Smooth muscle cell (in vitro differentiated cells): Measurements from ENCODE around the gene PGAP2. TPM values are rescaled to one million over a fixed set of nuclear protein-coding genes. Genes with fewer than 3 reads are reported as not detected.

Experiments
- DNase-seq: peaks from one replicate; lab custom pipeline; 2025; ENCODE audit not compliant: unreplicated experiment; lab: John Stamatoyannopoulos, UW
- H2AFZ ChIP-seq: fragments of 200-600 bp; sonication (generic); 2 replicates; pipeline ENCODE4 v1.6.0; 2016; ENCODE audit warnings: antibody characterized with exemption, low read depth, mild to moderate bottlenecking
- H3F3A ChIP-seq: fragments of 200-600 bp; sonication (generic); 2 replicates; pipeline ENCODE4 v1.6.0; 2017; ENCODE audit warnings: antibody characterized with exemption, low read depth
- H3K27ac ChIP-seq: fragments of 200-600 bp; sonication (generic); 2 replicates; pipeline ENCODE4 v1.5.1; 2016; ENCODE audit warnings: low read depth, mild to moderate bottlenecking
- H3K27me3 ChIP-seq: fragments of 200-600 bp; sonication (generic); 2 replicates; pipeline ENCODE4 v1.6.1; 2016; ENCODE audit warnings: low read depth, mild to moderate bottlenecking
- H3K36me3 ChIP-seq: fragments of 200-600 bp; sonication (generic); 2 replicates; pipeline ENCODE4 v1.5.1; 2016; ENCODE audit warnings: low read depth
- H3K4me1 ChIP-seq: fragments of 200-600 bp; sonication (generic); 2 replicates; pipeline ENCODE4 v1.5.1; 2016; ENCODE audit warnings: low read depth
- H3K4me2 ChIP-seq: fragments of 200-600 bp; sonication (generic); 2 replicates; pipeline ENCODE4 v1.6.0; 2016; ENCODE audit warnings: mild to moderate bottlenecking
- H3K4me3 ChIP-seq: fragments of 200-600 bp; sonication (generic); 2 replicates; pipeline ENCODE4 v1.5.1; 2016; ENCODE audit warnings: mild to moderate bottlenecking
- H3K79me2 ChIP-seq: fragments of 200-600 bp; sonication (generic); 2 replicates; pipeline ENCODE4 v1.6.0; 2016; ENCODE audit warnings: low read depth, mild to moderate bottlenecking
- H3K9ac ChIP-seq: fragments of 200-600 bp; sonication (generic); 2 replicates; pipeline ENCODE4 v1.6.0; 2016; ENCODE audit warnings: low read depth
- H3K9me3 ChIP-seq: fragments of 200-600 bp; sonication (generic); replicated peaks from 2 replicates; pipeline ENCODE4 v1.5.1; 2016; ENCODE audit warnings: low read depth
- H4K20me1 ChIP-seq: fragments of 200-600 bp; sonication (generic); 2 replicates; pipeline ENCODE4 v1.6.0; 2016; ENCODE audit warnings: low read depth
- WGBS: methylation state at CpG from one replicate; pipeline ENCODE4 v1.1.7; 2016; ENCODE audit warnings: low lambda C conversion rate; 5-methylcytosine and 5-hydroxymethylcytosine counted together
- polyA plus RNA-seq: library from polyadenylated mRNA; unstranded; fragments of >200 nt; fragmentation: Nextera tagmentation; extraction: Ambion mirVana; gene quantifications from 2 replicates; pipeline ENCODE4 v1.2.1, GENCODE V29; 2016
- total RNA-seq: library from RNA; depleted of rRNA; stranded (reverse); fragments of >200 nt; gene quantifications from 2 replicates; pipeline ENCODE4 v1.2.3, GENCODE V29; 2014
- TF ChIP-seq, protein P1 (sequence below): fragments of 200-600 bp; sonication (generic); IDR thresholded peaks from 2 replicates; pipeline ENCODE4 v1.5.1; 2017; ENCODE audit warnings: borderline replicate concordance, mild to moderate bottlenecking, antibody characterized with exemption; ENCODE audit not compliant: insufficient read depth, poor library complexity, severe bottlenecking

The PGAP2 gene
- total and polyA plus RNA-seq, 2 experiments from 2014 or later, result 8.7 to 10.9 TPM

DNA sequence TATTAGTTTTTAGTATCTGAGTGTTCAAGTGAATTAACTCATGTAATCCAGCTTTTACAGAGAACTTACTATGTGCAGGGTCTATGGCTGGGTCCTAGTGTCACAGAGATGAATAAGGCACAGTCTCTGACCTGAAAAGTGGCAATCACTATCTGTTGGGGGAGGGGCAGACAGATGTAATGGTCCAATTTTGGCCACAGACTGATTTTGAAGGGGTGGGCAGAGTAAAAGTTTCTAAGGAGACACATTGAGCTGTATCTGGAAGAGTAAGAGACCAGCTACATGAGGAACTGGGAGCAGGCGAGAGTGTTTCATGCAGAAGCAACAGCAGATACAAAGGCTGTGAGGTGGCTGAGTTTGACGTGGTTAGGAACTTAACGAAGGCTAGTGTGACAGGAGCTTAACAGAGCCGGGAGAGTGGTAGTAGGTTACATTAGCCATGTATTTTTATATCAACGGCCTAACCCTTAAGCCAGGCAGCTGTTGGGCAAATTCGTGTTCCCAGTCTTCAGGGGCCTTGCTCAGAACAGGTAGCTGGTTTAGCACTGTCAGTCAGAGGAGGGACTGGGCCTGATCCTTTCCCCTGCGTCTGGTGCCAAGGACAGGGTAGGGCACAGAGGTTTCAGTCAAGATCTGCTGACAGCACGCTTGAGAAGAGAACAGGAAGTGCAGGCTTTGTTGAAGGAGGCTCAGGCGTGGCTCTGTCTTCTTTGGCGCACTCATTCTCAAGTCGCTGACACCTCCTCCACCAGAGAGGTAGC, 45.7 kb downstream of the PGAP2 start:
- Histone ChIP-seq H3K4me3 (peak overlapping the region; percentile 78), H3K36me3 (no peaks in the 10 kb centered on the region), H3F3A (no peaks in the 10 kb centered on the region), H3K9ac (no peak overlapping the region), H4K20me1 (peaks cover 28% of the 10 kb centered on the region), H3K27me3 (no peaks in the 10 kb centered on the region), H3K4me1 (peaks cover 10% of the 10 kb centered on the region), H3K4me2 (peak overlapping the region; percentile 99), H3K79me2 (peaks cover 33% of the 10 kb centered on the region), H2AFZ (peak overlapping the region; percentile 87), H3K27ac (peak overlapping the region; percentile 29), H3K9me3 (no peaks in the 10 kb centered on the region)
- TF ChIP-seq, protein P1, sequence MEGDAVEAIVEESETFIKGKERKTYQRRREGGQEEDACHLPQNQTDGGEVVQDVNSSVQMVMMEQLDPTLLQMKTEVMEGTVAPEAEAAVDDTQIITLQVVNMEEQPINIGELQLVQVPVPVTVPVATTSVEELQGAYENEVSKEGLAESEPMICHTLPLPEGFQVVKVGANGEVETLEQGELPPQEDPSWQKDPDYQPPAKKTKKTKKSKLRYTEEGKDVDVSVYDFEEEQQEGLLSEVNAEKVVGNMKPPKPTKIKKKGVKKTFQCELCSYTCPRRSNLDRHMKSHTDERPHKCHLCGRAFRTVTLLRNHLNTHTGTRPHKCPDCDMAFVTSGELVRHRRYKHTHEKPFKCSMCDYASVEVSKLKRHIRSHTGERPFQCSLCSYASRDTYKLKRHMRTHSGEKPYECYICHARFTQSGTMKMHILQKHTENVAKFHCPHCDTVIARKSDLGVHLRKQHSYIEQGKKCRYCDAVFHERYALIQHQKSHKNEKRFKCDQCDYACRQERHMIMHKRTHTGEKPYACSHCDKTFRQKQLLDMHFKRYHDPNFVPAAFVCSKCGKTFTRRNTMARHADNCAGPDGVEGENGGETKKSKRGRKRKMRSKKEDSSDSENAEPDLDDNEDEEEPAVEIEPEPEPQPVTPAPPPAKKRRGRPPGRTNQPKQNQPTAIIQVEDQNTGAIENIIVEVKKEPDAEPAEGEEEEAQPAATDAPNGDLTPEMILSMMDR, result no peak
- no peak for DNase-seq
- WGBS, result 59% methylated on average over 11 of the region's 11 CpGs

GRCh38 chr11:3854660-3854976, 46.3 kb downstream of the PGAP2 start:
- Histone ChIP-seq H3K27ac (peak overlapping the region; percentile 29), H3K4me2 (peak overlapping the region; percentile 99)

GRCh38 chr11:3854977-3855807, 46.8 kb downstream of the PGAP2 start, which contains the start of gene STIM1:
STIM1 (plus strand) TSS chr11:3855664; CDS start chr11:3856271, 607 bp downstream.
- WGBS, result under 1% methylated on average over 45 of the region's 87 CpGs

More at GRCh38 chr11:3854660-3854976, 46.3 kb downstream of the PGAP2 start:
- WGBS, result 18% methylated on average over 7 of the region's 7 CpGs
- Histone ChIP-seq H3K4me3 (peak overlapping the region; percentile 78), H3K79me2 (peaks cover 39% of the 10 kb centered on the region), H3K9ac (no peak overlapping the region), H3K27me3 (no peaks in the 10 kb centered on the region), H3F3A (no peaks in the 10 kb centered on the region), H4K20me1 (peaks cover 32% of the 10 kb centered on the region), H2AFZ (peak overlapping the region; percentile 87), H3K9me3 (no peaks in the 10 kb centered on the region), H3K4me1 (peaks cover 11% of the 10 kb centered on the region), H3K36me3 (no peaks in the 10 kb centered on the region)
- no peak for DNase-seq
- TF ChIP-seq, protein P1, result no peak

More at GRCh38 chr11:3854977-3855807, 46.8 kb downstream of the PGAP2 start, which contains the start of gene STIM1:
- peak within 1 kb of the TSS; percentile 64 for H3K27ac ChIP-seq
- no peaks in the 10 kb centered on the region for H3K27me3 ChIP-seq
- H3F3A ChIP-seq, result no peaks in the 10 kb centered on the region
- peaks cover 44% of the 10 kb centered on the region for H3K79me2 ChIP-seq
- TF ChIP-seq, protein P1, result peak; percentile 91
- peak within 1 kb of the TSS; percentile 78 for H3K4me3 ChIP-seq
- H3K36me3 ChIP-seq, result no peaks in the 10 kb centered on the region
- H3K9me3 ChIP-seq, result no peaks in the 10 kb centered on the region
- H2AFZ ChIP-seq, result peak within 1 kb of the TSS; percentile 99
- H3K4me1 ChIP-seq, result peaks cover 15% of the 10 kb centered on the region
- H3K4me2 ChIP-seq, result peak within 1 kb of the TSS; percentile 99
- peaks cover 32% of the 10 kb centered on the region for H4K20me1 ChIP-seq
- peak; percentile 93 for DNase-seq
- peak within 1 kb of the TSS; percentile 78 for H3K9ac ChIP-seq
